Adrenal gland (tissue), 12 donors: Measurements from ENCODE around the gene CMC2. TPM values are rescaled to one million over a fixed set of nuclear protein-coding genes. Genes with fewer than 3 reads are reported as not detected.

ENCODE experiments used
- DNase-seq, 7 donors: peaks; one replicate each; pipeline ENCODE4 v3.0.0-alpha.2; 2019 to 2020
- H3K27ac ChIP-seq, 5 donors: fragments of 200-600 bp; sonication (generic) in 4 of 5; 1 replicate in 3 of 5; 2 replicates in 2 of 5; pipeline versions ENCODE4 v1.5.1 to v1.8.0; 2016 to 2020; ENCODE audit warnings: mild to moderate bottlenecking in 1 of 5
- H3K27me3 ChIP-seq: fragments of 200-600 bp; 2 replicates; pipeline ENCODE4 v1.8.0; 2021
- H3K36me3 ChIP-seq, 2 donors: fragments of 200-600 bp; replicated peaks in 1 of 2; 1 replicate in 1 of 2; 2 replicates in 1 of 2; pipeline versions ENCODE4 v1.5.1 to v1.8.0; 2018 to 2022
- H3K4me1 ChIP-seq, 2 donors: fragments of 200-600 bp; replicated peaks in 1 of 2; 1 replicate in 1 of 2; 2 replicates in 1 of 2; pipeline versions ENCODE4 v1.5.1 to v1.8.0; 2018 to 2021
- H3K4me3 ChIP-seq, 4 donors: fragments of 200-600 bp; sonication (generic) in 3 of 4; one replicate each; pipeline ENCODE4 v1.5.1; 2016 to 2018
- H3K9me3 ChIP-seq, 3 donors: fragments of 200-600 bp; sonication (generic) in 1 of 3; replicated peaks in 1 of 3; 1 replicate in 2 of 3; 2 replicates in 1 of 3; pipeline versions ENCODE4 v1.5.1 to v1.8.0; 2016 to 2021
- POLR2A ChIP-seq, 2 donors: fragments of 450-650 bp; IDR thresholded peaks; one replicate each; pipeline ENCODE4 v1.6.1; 2017; ENCODE audit warnings: antibody characterized with exemption in 2 of 2, mild to moderate bottlenecking in 2 of 2, moderate library complexity in 1 of 2
- WGBS, 4 donors: extraction: QIAGEN DNeasy Blood & Tissue Kit in 2 of 4; methylation state at CpG; one replicate each; pipeline versions ENCODE4 v1.1.5 to v1.1.7; 2013 to 2017; 5-methylcytosine and 5-hydroxymethylcytosine counted together
- intact Hi-C, 2 donors: fragments of 100-400 bp; cut with DNase I; formaldehyde crosslinking; loops; one replicate each; pipeline versions ENCODE4 v1.14.1 to v1.15.0; 2022 to 2023
- polyA plus RNA-seq, 3 donors: library from polyadenylated mRNA; stranded (reverse); fragments of 200-250 nt in 2 of 3; fragments of 350-450 nt in 1 of 3; fragmentation: Illumina TruSeq in 1 of 3; extraction: RNeasy Lipid Tissue Mini Kit (QIAGEN cat#74804) in 1 of 3; gene quantifications; one replicate each; pipeline ENCODE4 v1.2.3, GENCODE V29; 2013 to 2014
- total RNA-seq, 9 donors: library from RNA; depleted of rRNA in 4 of 9; stranded (reverse); fragments of >200 nt in 4 of 9; fragments of 120-200 nt in 1 of 9; fragmentation: NEBNext Ultra II Directional in 1 of 9; extraction: Animal tissue kit (Norgen Biotek cat#: 25700) in 1 of 9; gene quantifications; one replicate each; pipeline versions ENCODE4 v1.1.0 to v1.2.4, GENCODE V29; 2013 to 2023
- TF ChIP-seq, protein P1 (sequence below), 6 experiments: fragments of 450-650 bp in 4 of 6; fragments of 200-600 bp in 2 of 6; sonication (generic) in 1 of 6; IDR thresholded peaks; 1 replicate in 5 of 6; 2 replicates in 1 of 6; pipeline versions ENCODE4 v1.5.1 to v1.8.0; 2016 to 2021; ENCODE audit warnings: antibody characterized with exemption in 6 of 6, mild to moderate bottlenecking in 2 of 6, moderate library complexity in 1 of 6
- donor health status: healthy with polysubstance abuse.
- donor health status: Bipolar disorder and iron deficiency.
- donor health status: DM: yes; HTN: yes; CAD: no.
- donor health status: DM: no; HTN: no; CAD: no.
- donor health status: DM: no; HTN: no; CAD: no.
- donor health status: DM: yes; HTN: yes; CAD: no.

CMC2 gene
- total and polyA plus RNA-seq, 12 donors: 36.1 to 170 (median 65.8) TPM

DNA sequence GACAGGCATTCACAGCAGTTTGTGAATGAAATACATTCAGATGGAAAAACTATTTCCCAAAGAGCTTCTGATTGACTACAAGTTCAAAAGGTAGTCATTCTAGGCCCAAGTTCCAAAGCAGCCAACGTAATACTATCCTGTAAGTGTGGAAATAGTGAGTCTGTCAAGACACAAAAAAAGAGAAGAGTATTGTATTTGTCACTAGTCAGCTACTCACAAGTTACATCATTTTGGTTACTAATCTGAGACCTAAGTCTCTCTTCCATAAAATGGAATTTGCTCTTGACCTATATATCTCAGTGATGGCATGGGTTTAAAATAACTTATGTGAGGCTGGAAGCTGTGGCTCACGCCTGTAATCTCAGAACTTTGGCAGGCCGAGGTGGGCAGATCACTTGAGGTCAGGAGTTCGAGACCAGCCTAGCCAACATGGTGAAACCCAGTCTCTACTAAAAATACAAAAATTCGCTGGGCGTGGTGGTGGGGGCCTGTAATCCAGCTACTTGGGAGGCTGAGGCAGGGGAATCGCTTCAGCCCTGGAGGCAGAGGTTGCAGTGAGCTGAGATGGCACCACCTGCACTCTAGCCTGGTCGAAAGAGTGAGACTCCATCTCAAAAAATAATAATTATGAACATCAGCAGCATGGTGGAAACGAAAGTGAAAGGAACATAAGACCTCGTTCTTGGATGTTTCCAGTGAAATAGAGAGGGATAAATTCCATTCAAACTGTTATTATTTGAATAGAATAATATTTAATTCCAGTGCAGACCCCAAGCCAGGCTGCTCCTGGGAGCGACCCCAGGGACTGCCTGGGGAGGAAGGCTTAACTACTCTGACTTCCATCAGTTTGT lies 2.9 kb downstream of the CMC2 start:
- H3K27me3 ChIP-seq: no peaks in the 10 kb centered on the region
- peaks cover 12 to 19% of the 10 kb centered on the region in 2 donors for H3K4me1 ChIP-seq
- peak overlapping the region in 3 of 5 donors; percentile 10 to 68 (median 49) for H3K27ac ChIP-seq
- H3K4me3 ChIP-seq: peak overlapping the region in 1 of 4 donors; percentile 14
- 50 to 64% (median 54%) methylated on average over 11 of the region's 11 CpGs for WGBS, 4 donors
- peak in 2 of 7 donors; percentile 15 to 18 for DNase-seq
- no peaks in the 10 kb centered on the region for H3K36me3 ChIP-seq
- TF ChIP-seq, protein P1, sequence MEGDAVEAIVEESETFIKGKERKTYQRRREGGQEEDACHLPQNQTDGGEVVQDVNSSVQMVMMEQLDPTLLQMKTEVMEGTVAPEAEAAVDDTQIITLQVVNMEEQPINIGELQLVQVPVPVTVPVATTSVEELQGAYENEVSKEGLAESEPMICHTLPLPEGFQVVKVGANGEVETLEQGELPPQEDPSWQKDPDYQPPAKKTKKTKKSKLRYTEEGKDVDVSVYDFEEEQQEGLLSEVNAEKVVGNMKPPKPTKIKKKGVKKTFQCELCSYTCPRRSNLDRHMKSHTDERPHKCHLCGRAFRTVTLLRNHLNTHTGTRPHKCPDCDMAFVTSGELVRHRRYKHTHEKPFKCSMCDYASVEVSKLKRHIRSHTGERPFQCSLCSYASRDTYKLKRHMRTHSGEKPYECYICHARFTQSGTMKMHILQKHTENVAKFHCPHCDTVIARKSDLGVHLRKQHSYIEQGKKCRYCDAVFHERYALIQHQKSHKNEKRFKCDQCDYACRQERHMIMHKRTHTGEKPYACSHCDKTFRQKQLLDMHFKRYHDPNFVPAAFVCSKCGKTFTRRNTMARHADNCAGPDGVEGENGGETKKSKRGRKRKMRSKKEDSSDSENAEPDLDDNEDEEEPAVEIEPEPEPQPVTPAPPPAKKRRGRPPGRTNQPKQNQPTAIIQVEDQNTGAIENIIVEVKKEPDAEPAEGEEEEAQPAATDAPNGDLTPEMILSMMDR (IDR thresholded peaks at IDR 0.05): no peak
- no peak for TF ChIP-seq POLR2A (IDR thresholded peaks at IDR 0.05)
- no peaks in the 10 kb centered on the region for H3K9me3 ChIP-seq
- intact Hi-C loops: loop anchor here in 1 of 2 donors (10.0 kb wide), 1 partner anchor 69 kb away; no protein-coding TSS in a partner anchor

DNA sequence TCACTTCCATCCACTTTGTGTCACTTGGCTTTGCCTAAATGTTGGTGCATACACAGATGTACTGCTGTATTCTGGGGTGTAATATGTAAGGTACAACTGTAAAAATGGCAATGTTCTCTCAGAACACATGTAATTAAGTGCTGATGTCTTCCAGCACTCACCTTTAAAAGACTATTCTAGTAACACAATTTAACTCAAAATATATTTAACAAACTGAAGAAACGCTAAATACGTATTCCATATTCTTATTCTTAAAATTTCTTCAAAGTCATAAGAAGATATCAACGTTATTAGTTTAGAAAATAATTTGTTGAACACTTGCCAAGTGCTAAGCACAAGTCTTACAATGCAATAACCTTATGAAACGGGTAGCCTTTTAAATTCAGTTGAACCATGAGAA lies 3.6 kb downstream of the CMC2 start:
- Histone ChIP-seq H3K4me3 (no peak overlapping the region), H3K27ac (peak overlapping the region in 2 of 5 donors; percentile 49 to 68), H3K36me3 (no peaks in the 10 kb centered on the region), H3K27me3 (no peaks in the 10 kb centered on the region), H3K9me3 (no peaks in the 10 kb centered on the region), H3K4me1 (peaks cover 12 to 19% of the 10 kb centered on the region in 2 donors)
- 64 to 72% (median 69%) methylated on average over 4 of the region's 4 CpGs for WGBS, 4 donors
- TF ChIP-seq POLR2A (IDR thresholded peaks at IDR 0.05): no peak
- TF ChIP-seq, protein P1 (IDR thresholded peaks at IDR 0.05): no peak
- intact Hi-C loops: loop anchor here in 1 of 2 donors (10.0 kb wide), 1 partner anchor 68 kb away; no protein-coding TSS in a partner anchor
- DNase-seq: no peak

DNA sequence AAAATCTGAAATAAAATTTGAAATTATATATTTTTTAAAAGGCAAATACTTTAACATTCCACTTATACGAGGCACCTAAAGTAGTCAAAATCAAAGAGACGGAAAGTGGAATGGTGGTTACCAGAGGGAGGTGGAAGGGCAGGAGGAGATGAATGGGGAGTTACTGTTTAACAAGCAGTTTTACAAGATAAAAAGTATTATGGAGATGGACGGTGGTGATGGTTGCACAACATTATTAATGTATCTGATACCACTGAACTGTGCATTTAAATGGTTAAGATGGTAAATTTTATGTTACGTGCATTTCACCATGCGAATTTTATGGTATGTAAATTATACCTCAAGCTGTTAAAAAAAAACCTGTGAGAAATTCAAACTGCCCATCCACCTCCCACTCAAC lies 5.4 kb downstream of the CMC2 start:
- Histone ChIP-seq H3K27ac (no peak overlapping the region), H3K4me1 (peaks cover 12 to 31% of the 10 kb centered on the region in 2 donors), H3K4me3 (no peak overlapping the region), H3K9me3 (no peaks in the 10 kb centered on the region), H3K36me3 (no peaks in the 10 kb centered on the region), H3K27me3 (no peaks in the 10 kb centered on the region)
- 85 to 90% (median 88%) methylated on average over 5 of the region's 5 CpGs for WGBS, 4 donors
- no peak for TF ChIP-seq POLR2A (IDR thresholded peaks at IDR 0.05)
- TF ChIP-seq, protein P1 (IDR thresholded peaks at IDR 0.05): no peak
- intact Hi-C loops: loop anchor here in 1 of 2 donors (10.0 kb wide), 1 partner anchor 67 kb away; no protein-coding TSS in a partner anchor
- DNase-seq: no peak

DNA sequence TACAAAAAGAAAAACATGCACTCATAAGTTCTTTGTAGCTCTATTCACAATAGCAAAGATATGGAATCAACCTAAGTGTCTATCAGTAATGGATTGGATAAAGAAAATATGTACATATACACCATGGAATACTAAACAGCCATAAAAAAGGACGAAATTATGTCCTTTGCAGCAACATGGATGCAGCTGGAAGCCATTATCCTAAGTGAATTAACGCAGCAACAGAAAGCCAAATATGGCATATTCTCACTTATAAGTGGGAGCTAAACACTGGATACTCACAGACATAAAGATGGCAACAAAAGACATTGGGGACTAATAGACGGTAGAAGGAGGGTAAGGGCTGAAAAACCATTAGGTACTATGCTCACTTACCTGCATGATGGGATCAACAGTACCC lies 5.8 kb downstream of the CMC2 start:
- H3K9me3 ChIP-seq: no peaks in the 10 kb centered on the region
- no peaks in the 10 kb centered on the region for H3K27me3 ChIP-seq
- 94 to 95% (median 95%) methylated on average over 3 of the region's 3 CpGs for WGBS, 4 donors
- TF ChIP-seq, protein P1 (IDR thresholded peaks at IDR 0.05): no peak
- TF ChIP-seq POLR2A (IDR thresholded peaks at IDR 0.05): no peak
- intact Hi-C loops: loop anchor here in 1 of 2 donors (10.0 kb wide), 1 partner anchor 66 kb away; no protein-coding TSS in a partner anchor
- no peak overlapping the region for H3K4me3 ChIP-seq
- no peaks in the 10 kb centered on the region for H3K36me3 ChIP-seq
- DNase-seq: no peak
- H3K4me1 ChIP-seq: peaks cover 12 to 29% of the 10 kb centered on the region in 2 donors
- no peak overlapping the region for H3K27ac ChIP-seq
